ENCODE data around the gene SSR4. TPM values are rescaled to one million over a fixed set of nuclear protein-coding genes. Genes with fewer than 3 reads are reported as not detected.

The SSR4 gene
- total RNA-seq, 3 donors from 2014 or later (not counting 1 experiment from before 2014, with no cell fraction given): 160 to 280 (median 189) TPM

DNA sequence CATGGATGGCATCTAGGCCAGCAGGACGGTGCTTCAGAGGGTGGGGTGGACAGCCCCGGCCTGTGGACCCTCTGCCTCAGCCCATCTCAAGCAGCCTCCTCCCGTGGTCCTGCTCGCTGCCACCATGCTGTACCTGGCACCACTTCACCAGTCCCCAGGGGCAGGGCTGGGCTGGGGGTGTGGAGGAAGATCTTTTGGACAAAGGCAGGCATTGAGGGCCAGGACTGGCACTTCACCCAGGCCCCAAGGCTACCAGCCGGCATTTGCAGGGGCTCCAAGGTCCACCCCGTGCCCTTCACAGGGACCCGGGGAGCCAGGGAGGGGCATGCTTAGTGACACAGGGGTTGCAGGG is 29.7 kb upstream of the SSR4 start:
- Mint-ChIP-seq H3K27me3 (ENCODE audit: low read depth in 2 of 2) (no peaks in the 10 kb centered on the region), H3K4me3 (no peak overlapping the region), H3K27ac (no peak overlapping the region), H3K9me3 (no peaks in the 10 kb centered on the region), H3K4me1 (peaks cover 0 to 20% of the 10 kb centered on the region in 2 donors), H3K36me3 (no peaks in the 10 kb centered on the region)
- DNase-seq (no peak), ATAC-seq (no peak)
- 97% methylated on average over 6 of the region's 7 CpGs for WGBS (ENCODE audit: insufficient coverage)
- no peaks in the 10 kb centered on the region for H3K9me3 ChIP-seq (ENCODE audit: control insufficient read depth, insufficient read depth, low read length)
- H3K4me3 ChIP-seq (ENCODE audit: low read length): no peak overlapping the region
- no peaks in the 10 kb centered on the region for H3K27me3 ChIP-seq (ENCODE audit: control insufficient read depth, insufficient read depth, low read length)
- intact Hi-C loops (cut with micrococcal nuclease): loop anchor here (1.0 to 5.0 kb wide), 2 partner anchors 189 to 203 kb away; no protein-coding TSS in a partner anchor
- no peak overlapping the region for H3K27ac ChIP-seq (ENCODE audit: low read length)
- H3K4me1 ChIP-seq (ENCODE audit: control insufficient read depth, insufficient read depth, low read length): peaks cover 18% of the 10 kb centered on the region
- H3K36me3 ChIP-seq (ENCODE audit: control insufficient read depth, insufficient read depth, low read length): no peaks in the 10 kb centered on the region
- TF ChIP-seq, protein P1, sequence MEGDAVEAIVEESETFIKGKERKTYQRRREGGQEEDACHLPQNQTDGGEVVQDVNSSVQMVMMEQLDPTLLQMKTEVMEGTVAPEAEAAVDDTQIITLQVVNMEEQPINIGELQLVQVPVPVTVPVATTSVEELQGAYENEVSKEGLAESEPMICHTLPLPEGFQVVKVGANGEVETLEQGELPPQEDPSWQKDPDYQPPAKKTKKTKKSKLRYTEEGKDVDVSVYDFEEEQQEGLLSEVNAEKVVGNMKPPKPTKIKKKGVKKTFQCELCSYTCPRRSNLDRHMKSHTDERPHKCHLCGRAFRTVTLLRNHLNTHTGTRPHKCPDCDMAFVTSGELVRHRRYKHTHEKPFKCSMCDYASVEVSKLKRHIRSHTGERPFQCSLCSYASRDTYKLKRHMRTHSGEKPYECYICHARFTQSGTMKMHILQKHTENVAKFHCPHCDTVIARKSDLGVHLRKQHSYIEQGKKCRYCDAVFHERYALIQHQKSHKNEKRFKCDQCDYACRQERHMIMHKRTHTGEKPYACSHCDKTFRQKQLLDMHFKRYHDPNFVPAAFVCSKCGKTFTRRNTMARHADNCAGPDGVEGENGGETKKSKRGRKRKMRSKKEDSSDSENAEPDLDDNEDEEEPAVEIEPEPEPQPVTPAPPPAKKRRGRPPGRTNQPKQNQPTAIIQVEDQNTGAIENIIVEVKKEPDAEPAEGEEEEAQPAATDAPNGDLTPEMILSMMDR (IDR thresholded peaks at IDR 0.05): no peak

DNA sequence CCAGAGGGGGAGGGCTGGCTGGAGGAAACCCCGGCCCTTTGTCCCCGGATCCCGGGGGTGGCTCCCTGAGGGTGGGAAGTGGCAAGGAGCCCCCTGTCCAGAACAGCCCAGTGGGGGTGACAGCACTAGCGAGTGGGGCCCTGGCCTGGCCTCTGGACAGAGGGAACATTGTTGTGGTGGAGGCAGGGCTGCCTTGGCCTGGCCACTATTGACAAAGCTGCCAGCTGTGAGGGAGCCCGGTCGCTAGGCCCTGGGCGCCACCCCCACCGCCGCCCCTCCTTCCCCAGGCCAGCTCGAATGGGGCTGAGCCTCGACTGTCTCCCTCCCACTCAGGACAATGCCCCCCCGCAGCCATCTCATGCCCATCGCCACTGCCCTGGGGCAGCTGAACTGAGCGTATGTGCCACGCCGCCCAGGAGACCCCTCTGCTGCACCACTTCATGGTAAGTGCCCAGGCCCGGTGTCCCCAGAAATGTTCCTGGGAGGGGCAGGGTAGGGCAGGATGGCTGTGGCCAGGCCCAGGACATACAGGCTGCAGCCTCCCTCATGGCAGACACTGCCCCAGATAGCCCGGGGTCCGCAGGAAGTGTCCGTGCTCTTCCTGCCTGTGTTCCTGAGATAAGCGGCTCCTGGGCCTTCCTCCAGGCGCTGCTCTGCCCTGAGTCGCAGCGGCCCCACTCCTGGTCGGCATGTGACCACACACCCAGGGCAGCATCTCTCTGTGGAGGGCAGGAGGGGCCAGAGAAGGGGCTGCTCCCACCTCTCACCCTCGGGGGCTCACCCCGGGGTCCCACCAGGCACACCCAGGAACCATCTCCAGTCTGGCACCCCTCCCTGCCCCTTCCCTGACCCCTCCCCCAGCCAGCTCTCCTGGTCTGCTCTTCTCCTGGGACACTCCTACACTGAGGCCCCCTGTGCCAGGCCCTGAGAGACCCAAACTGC is 29.1 kb upstream of the SSR4 start:
- H3K4me1 ChIP-seq (ENCODE audit: control insufficient read depth, insufficient read depth, low read length): peaks cover 18% of the 10 kb centered on the region
- Mint-ChIP-seq H3K36me3 (no peaks in the 10 kb centered on the region), H3K9me3 (no peaks in the 10 kb centered on the region), H3K4me3 (no peak overlapping the region), H3K27ac (no peak overlapping the region), H3K27me3 (ENCODE audit: low read depth in 2 of 2) (no peaks in the 10 kb centered on the region), H3K4me1 (peaks cover 0 to 20% of the 10 kb centered on the region in 2 donors)
- intact Hi-C loops (cut with micrococcal nuclease): no loop called here
- no peak overlapping the region for H3K4me3 ChIP-seq (ENCODE audit: low read length)
- H3K9me3 ChIP-seq (ENCODE audit: control insufficient read depth, insufficient read depth, low read length): no peaks in the 10 kb centered on the region
- H3K36me3 ChIP-seq (ENCODE audit: control insufficient read depth, insufficient read depth, low read length): no peaks in the 10 kb centered on the region
- ATAC-seq: no peak
- no peak for DNase-seq
- TF ChIP-seq, protein P1 (IDR thresholded peaks at IDR 0.05): no peak
- no peaks in the 10 kb centered on the region for H3K27me3 ChIP-seq (ENCODE audit: control insufficient read depth, insufficient read depth, low read length)
- no peak overlapping the region for H3K27ac ChIP-seq (ENCODE audit: low read length)
- 76% methylated on average over 27 of the region's 27 CpGs for WGBS (ENCODE audit: insufficient coverage)

DNA sequence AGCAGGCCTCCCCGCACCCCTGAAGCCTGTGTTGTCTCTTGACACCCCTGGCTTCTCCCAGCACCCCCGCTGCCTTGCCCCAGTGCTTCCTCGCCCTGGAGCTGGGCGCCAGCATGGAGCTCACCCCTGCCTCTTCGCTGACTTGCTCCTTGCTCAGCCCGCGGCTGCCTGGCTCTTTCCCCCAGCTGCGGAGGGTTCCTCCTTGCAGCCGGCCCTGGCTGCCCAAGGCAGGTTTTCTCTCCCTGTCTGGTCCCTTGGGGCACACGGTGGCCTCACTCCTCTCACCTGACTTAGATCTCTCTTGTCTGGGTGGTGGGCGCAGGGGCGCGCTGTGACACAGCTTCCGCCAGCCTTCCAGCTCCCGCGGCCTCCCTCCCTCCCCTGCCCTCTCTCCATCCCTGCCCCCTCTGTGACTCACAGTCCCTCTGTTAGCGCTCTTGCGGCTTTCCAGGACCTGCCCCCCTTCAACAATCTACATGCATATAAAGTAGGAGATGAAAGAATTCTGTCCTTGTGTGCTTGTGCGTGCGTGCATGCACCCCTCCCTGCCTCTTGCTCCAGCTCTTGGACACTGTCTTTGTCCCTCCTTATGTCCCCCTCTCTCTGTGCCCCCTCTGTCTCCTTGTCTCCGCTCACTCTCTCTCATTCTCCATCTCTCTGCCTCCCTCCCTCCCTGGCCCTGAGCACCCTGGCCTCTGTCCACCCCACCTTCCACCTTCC is 28.2 kb upstream of the SSR4 start:
- intact Hi-C loops (cut with micrococcal nuclease): no loop called here
- peak in 1 of 3 donors; percentile 62 for ATAC-seq
- Mint-ChIP-seq H3K9me3 (no peaks in the 10 kb centered on the region), H3K27me3 (ENCODE audit: low read depth in 2 of 2) (no peaks in the 10 kb centered on the region), H3K36me3 (no peaks in the 10 kb centered on the region), H3K4me1 (peaks cover 0 to 20% of the 10 kb centered on the region in 2 donors), H3K27ac (no peak overlapping the region), H3K4me3 (no peak overlapping the region)
- Histone ChIP-seq H3K4me1 (ENCODE audit: control insufficient read depth, insufficient read depth, low read length) (peaks cover 18% of the 10 kb centered on the region), H3K27ac (ENCODE audit: low read length) (no peak overlapping the region), H3K36me3 (ENCODE audit: control insufficient read depth, insufficient read depth, low read length) (no peaks in the 10 kb centered on the region), H3K27me3 (ENCODE audit: control insufficient read depth, insufficient read depth, low read length) (no peaks in the 10 kb centered on the region), H3K4me3 (ENCODE audit: low read length) (no peak overlapping the region), H3K9me3 (ENCODE audit: control insufficient read depth, insufficient read depth, low read length) (no peaks in the 10 kb centered on the region)
- 26% methylated on average over 19 of the region's 21 CpGs for WGBS (ENCODE audit: insufficient coverage)
- TF ChIP-seq, protein P1 (IDR thresholded peaks at IDR 0.05): no peak
- DNase-seq: peak in 1 of 2 donors; percentile 20
